Measurements from ENCODE around the gene NEUROD4. TPM values are rescaled to one million over a fixed set of nuclear protein-coding genes. Genes with fewer than 3 reads are reported as not detected.

The NEUROD4 gene
- total and polyA plus RNA-seq, 2 donors (not counting 1 experiment from before 2014, with no cell fraction given), result not detected

GRCh38 chr12:55037351-55037987 is 17.7 kb downstream of the NEUROD4 start:
- H3K4me3 ChIP-seq (replicated peaks in 1 of 4; ENCODE audit: control extremely low read depth in 1 of 4, insufficient read depth in 1 of 4, low read depth in 3 of 4, low read length in 4 of 4), result no peak overlapping the region
- H3K9me3 ChIP-seq (ENCODE audit: control insufficient read depth, insufficient read depth, low read depth, low read length), result no peaks in the 10 kb centered on the region
- no peaks in the 10 kb centered on the region for H3K36me3 ChIP-seq (ENCODE audit: control insufficient read depth, insufficient read depth, low read length)
- no peak overlapping the region for H3K9ac ChIP-seq (ENCODE audit: insufficient read depth, low read length)
- H3K27ac ChIP-seq (ENCODE audit: insufficient read depth, low read length), result no peak overlapping the region
- no peaks in the 10 kb centered on the region for H3K79me2 ChIP-seq (ENCODE audit: control insufficient read depth, insufficient read depth, low read length)
- no peak overlapping the region for H2AFZ ChIP-seq (ENCODE audit: low read length)
- no peak for DNase-seq (ENCODE audit: low read depth in 2 of 2)
- H4K20me1 ChIP-seq (ENCODE audit: control insufficient read depth, extremely low read depth, insufficient read depth, low read length), result no peaks in the 10 kb centered on the region
- no peaks in the 10 kb centered on the region for H3K4me1 ChIP-seq (ENCODE audit: control insufficient read depth, extremely low read depth, insufficient read depth, low read length)
- H3K4me2 ChIP-seq (ENCODE audit: extremely low read depth, insufficient read depth, low read length), result no peak overlapping the region
- no peaks in the 10 kb centered on the region for H3K27me3 ChIP-seq (ENCODE audit: control insufficient read depth, insufficient read depth, low read length)
- no peak for TF ChIP-seq EZH2 (IDR thresholded peaks at IDR 0.05; ENCODE audit: low read length, missing control alignments)

- TF ChIP-seq EZH2 (IDR thresholded peaks at IDR 0.05; ENCODE audit: low read length, missing control alignments), result no peak
- TF ChIP-seq CTCF (conservative IDR thresholded peaks at IDR 0.05 in 1 of 2, IDR thresholded peaks at IDR 0.05 in 1 of 2; ENCODE audit: low read depth in 1 of 2, low read length in 2 of 2), result no peak
- no peaks in the 10 kb centered on the region for H3K4me1 ChIP-seq (ENCODE audit: control insufficient read depth, extremely low read depth, insufficient read depth, low read length)
- no peak for DNase-seq (ENCODE audit: low read depth in 2 of 2)
Observed at GRCh38 chr12:55039395-55040354, 19.9 kb downstream of the NEUROD4 start.

GRCh38 chr12:55041345-55042055 is 21.7 kb downstream of the NEUROD4 start:
- Histone ChIP-seq H3K4me3 (replicated peaks in 1 of 4; ENCODE audit: control extremely low read depth in 1 of 4, insufficient read depth in 1 of 4, low read depth in 3 of 4, low read length in 4 of 4) (no peak overlapping the region), H3K4me1 (ENCODE audit: control insufficient read depth, extremely low read depth, insufficient read depth, low read length) (no peaks in the 10 kb centered on the region), H3K9me3 (ENCODE audit: control insufficient read depth, insufficient read depth, low read depth, low read length) (no peaks in the 10 kb centered on the region), H3K36me3 (ENCODE audit: control insufficient read depth, insufficient read depth, low read length) (no peaks in the 10 kb centered on the region), H3K79me2 (ENCODE audit: control insufficient read depth, insufficient read depth, low read length) (no peaks in the 10 kb centered on the region), H3K4me2 (ENCODE audit: extremely low read depth, insufficient read depth, low read length) (no peak overlapping the region), H3K9ac (ENCODE audit: insufficient read depth, low read length) (no peak overlapping the region), H2AFZ (ENCODE audit: low read length) (no peak overlapping the region), H3K27me3 (ENCODE audit: control insufficient read depth, insufficient read depth, low read length) (no peaks in the 10 kb centered on the region), H4K20me1 (ENCODE audit: control insufficient read depth, extremely low read depth, insufficient read depth, low read length) (no peaks in the 10 kb centered on the region), H3K27ac (ENCODE audit: insufficient read depth, low read length) (no peak overlapping the region)
- DNase-seq (ENCODE audit: low read depth in 2 of 2), result no peak
- TF ChIP-seq CTCF (conservative IDR thresholded peaks at IDR 0.05 in 1 of 2, IDR thresholded peaks at IDR 0.05 in 1 of 2; ENCODE audit: low read depth in 1 of 2, low read length in 2 of 2) (no peak), EZH2 (IDR thresholded peaks at IDR 0.05; ENCODE audit: low read length, missing control alignments) (no peak)

More at GRCh38 chr12:55039395-55040354, 19.9 kb downstream of the NEUROD4 start:
- no peaks in the 10 kb centered on the region for H4K20me1 ChIP-seq (ENCODE audit: control insufficient read depth, extremely low read depth, insufficient read depth, low read length)
- no peaks in the 10 kb centered on the region for H3K9me3 ChIP-seq (ENCODE audit: control insufficient read depth, insufficient read depth, low read depth, low read length)
- no peaks in the 10 kb centered on the region for H3K27me3 ChIP-seq (ENCODE audit: control insufficient read depth, insufficient read depth, low read length)
- H3K9ac ChIP-seq (ENCODE audit: insufficient read depth, low read length), result no peak overlapping the region
- H3K36me3 ChIP-seq (ENCODE audit: control insufficient read depth, insufficient read depth, low read length), result no peaks in the 10 kb centered on the region
- H3K27ac ChIP-seq (ENCODE audit: insufficient read depth, low read length), result no peak overlapping the region
- H3K4me2 ChIP-seq (ENCODE audit: extremely low read depth, insufficient read depth, low read length), result no peak overlapping the region
- H2AFZ ChIP-seq (ENCODE audit: low read length), result no peak overlapping the region
- no peaks in the 10 kb centered on the region for H3K79me2 ChIP-seq (ENCODE audit: control insufficient read depth, insufficient read depth, low read length)
- no peak overlapping the region for H3K4me3 ChIP-seq (replicated peaks in 1 of 4; ENCODE audit: control extremely low read depth in 1 of 4, insufficient read depth in 1 of 4, low read depth in 3 of 4, low read length in 4 of 4)
